Liver (tissue), 9 donors: ENCODE results near the gene BAMBI. TPM values are rescaled to one million over a fixed set of nuclear protein-coding genes. Genes with fewer than 3 reads are reported as not detected.

Source experiments
- DNase-seq: peaks from one replicate; pipeline ENCODE4 v3.0.0-alpha.2; 2017; ENCODE audit warnings: low spot score
- H3K27ac ChIP-seq, 2 donors: one replicate each; pipeline ENCODE4 v1.7.0; 2013; ENCODE audit warnings: inconsistent platforms in 2 of 2, low read length in 2 of 2, control low read depth in 1 of 2, low read depth in 1 of 2, mild to moderate bottlenecking in 1 of 2
- H3K27me3 ChIP-seq, 4 donors: one replicate each; pipeline versions ENCODE4 v1.6.1 to v1.7.0; 2013; ENCODE audit warnings: low read length in 3 of 4, inconsistent platforms in 1 of 4, mild to moderate bottlenecking in 1 of 4, moderate library complexity in 1 of 4; ENCODE audit not compliant: control insufficient read depth in 4 of 4, insufficient read depth in 4 of 4
- H3K36me3 ChIP-seq, 4 donors: one replicate each; pipeline versions ENCODE4 v1.6.1 to v1.7.0; 2013; ENCODE audit warnings: low read length in 3 of 4, mild to moderate bottlenecking in 3 of 4, low read depth in 1 of 4, moderate library complexity in 1 of 4; ENCODE audit not compliant: control insufficient read depth in 4 of 4, insufficient read depth in 3 of 4
- H3K4me1 ChIP-seq, 4 donors: one replicate each; pipeline versions ENCODE4 v1.6.1 to v1.7.0; 2013; ENCODE audit warnings: low read length in 3 of 4, mild to moderate bottlenecking in 3 of 4, moderate library complexity in 1 of 4; ENCODE audit not compliant: control insufficient read depth in 4 of 4, insufficient read depth in 4 of 4
- H3K4me3 ChIP-seq, 3 donors: one replicate each; pipeline versions ENCODE4 v1.6.1 to v1.7.0; 2013; ENCODE audit warnings: low read length in 3 of 3, control low read depth in 1 of 3, low read depth in 1 of 3, mild to moderate bottlenecking in 1 of 3
- H3K9ac ChIP-seq, 2 donors: one replicate each; pipeline ENCODE4 v1.7.0; 2013; ENCODE audit warnings: low read length in 2 of 2, mild to moderate bottlenecking in 2 of 2, moderate library complexity in 2 of 2, control low read depth in 1 of 2, low read depth in 1 of 2
- H3K9me3 ChIP-seq, 4 donors: one replicate each; pipeline versions ENCODE4 v1.6.1 to v1.7.0; 2013; ENCODE audit warnings: low read length in 3 of 4; ENCODE audit not compliant: control insufficient read depth in 4 of 4
- EGR1 ChIP-seq, 2 donors: IDR thresholded peaks; 2 replicates each; pipeline ENCODE4 v1.6.1; 2016 to 2018; ENCODE audit warnings: antibody characterized with exemption in 2 of 2, low read depth in 2 of 2
- FOXA1 ChIP-seq: IDR thresholded peaks from 2 replicates; pipeline ENCODE4 v1.6.1; 2016; ENCODE audit warnings: antibody characterized with exemption
- FOXA2 ChIP-seq: IDR thresholded peaks from 2 replicates; pipeline ENCODE4 v1.6.1; 2016; ENCODE audit warnings: antibody characterized with exemption
- GABPA ChIP-seq, 2 donors: IDR thresholded peaks in 1 of 2; conservative IDR thresholded peaks in 1 of 2; 2 replicates each; pipeline ENCODE4 v1.6.1; 2016; ENCODE audit warnings: antibody characterized with exemption in 2 of 2, mild to moderate bottlenecking in 1 of 2, moderate library complexity in 1 of 2
- HNF4A ChIP-seq, 2 donors: conservative IDR thresholded peaks; 2 replicates each; pipeline ENCODE4 v1.6.1; 2016; ENCODE audit warnings: antibody characterized with exemption in 2 of 2, mild to moderate bottlenecking in 2 of 2
- HNF4G ChIP-seq: IDR thresholded peaks from 2 replicates; pipeline ENCODE4 v1.6.1; 2016; ENCODE audit warnings: antibody characterized with exemption
- JUND ChIP-seq, 2 donors: IDR thresholded peaks; 2 replicates each; pipeline ENCODE4 v1.6.1; 2016; ENCODE audit warnings: antibody characterized with exemption in 2 of 2
- MAX ChIP-seq: IDR thresholded peaks from 2 replicates; pipeline ENCODE4 v1.6.1; 2016; ENCODE audit warnings: antibody characterized with exemption
- NR2F2 ChIP-seq: IDR thresholded peaks from 2 replicates; pipeline ENCODE4 v1.6.1; 2016; ENCODE audit warnings: antibody characterized with exemption
- RAD21 ChIP-seq, 2 donors: IDR thresholded peaks; 2 replicates each; pipeline ENCODE4 v1.6.1; 2016; ENCODE audit warnings: antibody characterized with exemption in 2 of 2, mild to moderate bottlenecking in 2 of 2
- REST ChIP-seq: IDR thresholded peaks from 2 replicates; pipeline ENCODE4 v1.6.1; 2016; ENCODE audit warnings: antibody characterized with exemption, mild to moderate bottlenecking
- RXRA ChIP-seq, 2 donors: IDR thresholded peaks; 2 replicates each; pipeline ENCODE4 v1.6.1; 2017 to 2018; ENCODE audit warnings: antibody characterized with exemption in 2 of 2, mild to moderate bottlenecking in 1 of 2
- SP1 ChIP-seq: IDR thresholded peaks from 2 replicates; pipeline ENCODE4 v1.6.1; 2018; ENCODE audit warnings: antibody characterized with exemption, mild to moderate bottlenecking
- TAF1 ChIP-seq: conservative IDR thresholded peaks from 2 replicates; pipeline ENCODE4 v1.6.1; 2016; ENCODE audit warnings: antibody characterized with exemption, mild to moderate bottlenecking
- YY1 ChIP-seq: IDR thresholded peaks from 2 replicates; pipeline ENCODE4 v1.6.1; 2016; ENCODE audit warnings: antibody characterized with exemption, mild to moderate bottlenecking
- ZBTB33 ChIP-seq: IDR thresholded peaks from 2 replicates; pipeline ENCODE4 v1.6.1; 2016; ENCODE audit warnings: antibody characterized with exemption
- WGBS: extraction: QIAGEN DNeasy Blood & Tissue Kit; methylation state at CpG from one replicate; pipeline ENCODE4 v1.1.7; 2013; 5-methylcytosine and 5-hydroxymethylcytosine counted together
- polyA plus RNA-seq, 2 donors: library from polyadenylated mRNA; stranded (reverse) in 1 of 2; unstranded in 1 of 2; fragments of 200-250 nt in 1 of 2; fragments of >200 nt in 1 of 2; fragmentation: Nextera tagmentation in 1 of 2; extraction: Ambion mirVana in 1 of 2; gene quantifications; one replicate each; pipeline versions ENCODE4 v1.2.1 to v1.2.3, GENCODE V29; 2013 to 2015
- total RNA-seq, 2 donors: library from RNA; depleted of rRNA; stranded (reverse); fragments of >200 nt; gene quantifications; one replicate each; pipeline ENCODE4 v1.2.3, GENCODE V29; 2014
- donor health status: healthy.
- donor health status: healthy.
- donor health status: healthy.
- donor health status: healthy.
- donor health status: healthy.

The BAMBI gene
- total and polyA plus RNA-seq, 4 donors, result 4.6 to 10.6 (median 5.1) TPM

- H3K27me3 ChIP-seq, result no peaks in the 10 kb centered on the region
- no peak overlapping the region for H3K27ac ChIP-seq
- TF ChIP-seq JUND (IDR thresholded peaks at IDR 0.05) (no peak), RAD21 (IDR thresholded peaks at IDR 0.05) (no peak), ZBTB33 (no peak), EGR1 (IDR thresholded peaks at IDR 0.05; ENCODE audit: low read depth in 2 of 2) (no peak), HNF4G (no peak), SP1 (no peak)
- no peak overlapping the region for H3K4me3 ChIP-seq
- no peak for DNase-seq
- no peaks in the 10 kb centered on the region for H3K9me3 ChIP-seq
- WGBS, result 86% methylated on average over 10 of the region's 10 CpGs
- H3K9ac ChIP-seq, result no peak overlapping the region
- no peaks in the 10 kb centered on the region for H3K36me3 ChIP-seq
- no peaks in the 10 kb centered on the region for H3K4me1 ChIP-seq
Observed at GRCh38 chr10:28713626-28714352, 36.5 kb downstream of the BAMBI start.

- no peak overlapping the region for H3K27ac ChIP-seq
- no peaks in the 10 kb centered on the region for H3K27me3 ChIP-seq
- H3K9ac ChIP-seq, result no peak overlapping the region
- H3K9me3 ChIP-seq, result no peaks in the 10 kb centered on the region
- H3K4me1 ChIP-seq, result no peaks in the 10 kb centered on the region
- no peaks in the 10 kb centered on the region for H3K36me3 ChIP-seq
- TF ChIP-seq NR2F2 (no peak), REST (no peak), YY1 (no peak), HNF4G (no peak), HNF4A (conservative IDR thresholded peaks at IDR 0.05) (no peak), RAD21 (IDR thresholded peaks at IDR 0.05) (no peak), EGR1 (IDR thresholded peaks at IDR 0.05; ENCODE audit: low read depth in 2 of 2) (no peak), MAX (no peak), GABPA (IDR thresholded peaks at IDR 0.05 in 1 of 2, conservative IDR thresholded peaks at IDR 0.05 in 1 of 2) (no peak), RXRA (IDR thresholded peaks at IDR 0.05) (no peak), FOXA1 (no peak), TAF1 (no peak), SP1 (no peak), JUND (IDR thresholded peaks at IDR 0.05) (no peak), FOXA2 (no peak), ZBTB33 (no peak)
- no peak for DNase-seq
- H3K4me3 ChIP-seq, result no peak overlapping the region
- WGBS, result 80% methylated on average over 7 of the region's 7 CpGs
Observed at GRCh38 chr10:28714401-28715053, 37.2 kb downstream of the BAMBI start.
